ENCODE data around the gene GNG7. TPM values are rescaled to one million over a fixed set of nuclear protein-coding genes. Genes with fewer than 3 reads are reported as not detected.

GNG7 gene
- total RNA-seq, 1 experiment from 2014 or later, result 9.6 TPM

GRCh38 chr19:2490659-2491058 lies 211.8 kb downstream of the GNG7 start (continued):
- TF ChIP-seq TP53 (CRISPR knock-in tag; IDR thresholded peaks at IDR 0.05) (no peak), ZNF281 (CRISPR knock-in tag; IDR thresholded peaks at IDR 0.05) (no peak), FOXP1 (CRISPR knock-in tag; IDR thresholded peaks at IDR 0.05; ENCODE audit: borderline replicate concordance) (no peak), ZNF512 (CRISPR knock-in tag; IDR thresholded peaks at IDR 0.05; ENCODE audit: borderline replicate concordance) (no peak)

DNA sequence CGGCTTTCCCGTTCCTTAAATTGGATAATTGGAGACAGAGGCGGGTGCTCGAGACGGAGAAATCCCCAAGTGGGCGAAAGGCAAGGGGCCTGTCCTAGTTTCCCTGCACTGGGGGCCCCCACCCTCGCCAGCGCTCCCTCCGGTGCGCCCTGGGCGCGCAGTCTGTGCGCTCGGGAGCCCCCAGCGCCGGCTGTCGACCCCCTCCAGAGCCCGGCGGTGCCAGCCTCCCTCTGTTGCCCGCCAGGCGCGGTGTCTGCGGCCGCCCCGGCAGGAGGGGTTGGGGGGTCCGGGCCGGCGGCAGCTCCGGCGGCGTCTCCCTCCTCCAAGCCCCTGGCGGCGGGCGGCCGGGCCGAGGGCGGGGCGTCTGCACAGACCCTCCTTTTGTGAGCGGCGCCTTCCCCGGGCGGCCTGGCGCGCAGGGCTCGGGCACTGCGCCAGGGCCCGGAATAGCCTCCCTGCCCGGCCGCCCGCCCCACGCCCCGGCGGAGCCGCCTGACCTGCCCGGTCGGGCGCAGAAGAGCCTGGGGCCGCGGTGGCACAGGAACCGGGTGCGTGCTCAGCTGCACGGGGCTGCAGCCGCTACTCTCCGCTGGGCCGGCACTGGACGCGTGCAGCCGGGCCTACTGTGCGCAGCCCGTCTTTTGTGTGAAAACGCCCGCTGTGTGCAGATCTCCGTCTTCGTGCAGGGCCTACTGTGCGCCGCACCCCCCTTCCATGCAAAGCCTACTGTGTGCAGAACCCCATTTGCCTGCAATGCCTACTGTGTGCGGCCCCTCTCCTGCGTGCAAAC lies 213.4 kb downstream of the GNG7 start:
- Mint-ChIP-seq H3K36me3 (no peaks in the 10 kb centered on the region), H3K4me3 (peak overlapping the region; percentile 69), H3K4me1 (peaks cover 11% of the 10 kb centered on the region; the same call in 1 of the 2 replicates), H3K27ac (no peak overlapping the region), H3K9me3 (peaks cover under 1% of the 10 kb centered on the region; the same call in 1 of the 2 replicates), H3K27me3 (ENCODE audit: low read depth) (peaks cover 69% of the 10 kb centered on the region)
- CTCF ChIA-PET, result interaction anchor here (0.6 to 2.3 kb wide), 5 partner anchors 9 to 148 kb away, joined by 3 to 12 read pairs (median 3); no protein-coding TSS in a partner anchor
- TF ChIP-seq ZNF138 (CRISPR knock-in tag; conservative IDR thresholded peaks at IDR 0.05) (no peak), IRF2 (CRISPR knock-in tag; IDR thresholded peaks at IDR 0.05; ENCODE audit: borderline replicate concordance, low read depth) (no peak), ZNF121 (CRISPR knock-in tag; IDR thresholded peaks at IDR 0.05) (peak; percentile 72; the same call in 1 of the 2 replicates), ESRRA (CRISPR knock-in tag; IDR thresholded peaks at IDR 0.05; ENCODE audit: borderline replicate concordance) (no peak), NFATC4 (CRISPR knock-in tag; IDR thresholded peaks at IDR 0.05) (no peak)
- TF ChIP-seq, protein P1, sequence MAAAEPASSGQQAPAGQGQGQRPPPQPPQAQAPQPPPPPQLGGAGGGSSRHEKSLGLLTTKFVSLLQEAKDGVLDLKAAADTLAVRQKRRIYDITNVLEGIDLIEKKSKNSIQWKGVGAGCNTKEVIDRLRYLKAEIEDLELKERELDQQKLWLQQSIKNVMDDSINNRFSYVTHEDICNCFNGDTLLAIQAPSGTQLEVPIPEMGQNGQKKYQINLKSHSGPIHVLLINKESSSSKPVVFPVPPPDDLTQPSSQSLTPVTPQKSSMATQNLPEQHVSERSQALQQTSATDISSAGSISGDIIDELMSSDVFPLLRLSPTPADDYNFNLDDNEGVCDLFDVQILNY (CRISPR knock-in tag; IDR thresholded peaks at IDR 0.05), result no peak
- TF ChIP-seq, protein P2, sequence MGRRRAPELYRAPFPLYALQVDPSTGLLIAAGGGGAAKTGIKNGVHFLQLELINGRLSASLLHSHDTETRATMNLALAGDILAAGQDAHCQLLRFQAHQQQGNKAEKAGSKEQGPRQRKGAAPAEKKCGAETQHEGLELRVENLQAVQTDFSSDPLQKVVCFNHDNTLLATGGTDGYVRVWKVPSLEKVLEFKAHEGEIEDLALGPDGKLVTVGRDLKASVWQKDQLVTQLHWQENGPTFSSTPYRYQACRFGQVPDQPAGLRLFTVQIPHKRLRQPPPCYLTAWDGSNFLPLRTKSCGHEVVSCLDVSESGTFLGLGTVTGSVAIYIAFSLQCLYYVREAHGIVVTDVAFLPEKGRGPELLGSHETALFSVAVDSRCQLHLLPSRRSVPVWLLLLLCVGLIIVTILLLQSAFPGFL (CRISPR knock-in tag; IDR thresholded peaks at IDR 0.05; ENCODE audit: borderline replicate concordance), result no peak
- ATAC-seq, result peak; percentile 79
- POLR2A ChIA-PET, result interaction anchor here (0.7 to 2.0 kb wide), 2 partner anchors 11 to 139 kb away, joined by 3 to 5 read pairs; no protein-coding TSS in a partner anchor
- DNase-seq (ENCODE audit: low spot score), result peak; percentile 66

- ATAC-seq (no peak), DNase-seq (ENCODE audit: low spot score) (no peak)
- peak overlapping the region; percentile 52 for H3K4me3 Mint-ChIP-seq
- POLR2A ChIA-PET, result interaction anchor here (1.2 to 2.0 kb wide), 2 partner anchors 11 to 12 kb away, joined by 3 to 5 read pairs; no protein-coding TSS in a partner anchor
- peaks cover 5% of the 10 kb centered on the region for H3K36me3 Mint-ChIP-seq
- peaks cover 7% of the 10 kb centered on the region for H3K9me3 Mint-ChIP-seq
- peaks cover 66% of the 10 kb centered on the region for H3K27me3 Mint-ChIP-seq (ENCODE audit: low read depth)
- no peak overlapping the region for H3K27ac Mint-ChIP-seq
- CTCF ChIA-PET, result interaction anchor here (0.6 to 2.3 kb wide), 6 partner anchors 9 to 149 kb away, joined by 3 to 12 read pairs (median 4); partner anchors contain the start of gene GADD45B
- peaks cover 11% of the 10 kb centered on the region; the same call in 1 of the 2 replicates for H3K4me1 Mint-ChIP-seq
- TF ChIP-seq PRRX2 (CRISPR knock-in tag; IDR thresholded peaks at IDR 0.05), result no peak
- TF ChIP-seq EMX1 (CRISPR knock-in tag; IDR thresholded peaks at IDR 0.05), result no peak
- TF ChIP-seq, protein P3, sequence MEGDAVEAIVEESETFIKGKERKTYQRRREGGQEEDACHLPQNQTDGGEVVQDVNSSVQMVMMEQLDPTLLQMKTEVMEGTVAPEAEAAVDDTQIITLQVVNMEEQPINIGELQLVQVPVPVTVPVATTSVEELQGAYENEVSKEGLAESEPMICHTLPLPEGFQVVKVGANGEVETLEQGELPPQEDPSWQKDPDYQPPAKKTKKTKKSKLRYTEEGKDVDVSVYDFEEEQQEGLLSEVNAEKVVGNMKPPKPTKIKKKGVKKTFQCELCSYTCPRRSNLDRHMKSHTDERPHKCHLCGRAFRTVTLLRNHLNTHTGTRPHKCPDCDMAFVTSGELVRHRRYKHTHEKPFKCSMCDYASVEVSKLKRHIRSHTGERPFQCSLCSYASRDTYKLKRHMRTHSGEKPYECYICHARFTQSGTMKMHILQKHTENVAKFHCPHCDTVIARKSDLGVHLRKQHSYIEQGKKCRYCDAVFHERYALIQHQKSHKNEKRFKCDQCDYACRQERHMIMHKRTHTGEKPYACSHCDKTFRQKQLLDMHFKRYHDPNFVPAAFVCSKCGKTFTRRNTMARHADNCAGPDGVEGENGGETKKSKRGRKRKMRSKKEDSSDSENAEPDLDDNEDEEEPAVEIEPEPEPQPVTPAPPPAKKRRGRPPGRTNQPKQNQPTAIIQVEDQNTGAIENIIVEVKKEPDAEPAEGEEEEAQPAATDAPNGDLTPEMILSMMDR (IDR thresholded peaks at IDR 0.05), result no peak
- no peak for TF ChIP-seq TEAD4 (CRISPR knock-in tag; IDR thresholded peaks at IDR 0.05)
- TF ChIP-seq ZNF671 (CRISPR knock-in tag; IDR thresholded peaks at IDR 0.05), result no peak
- no peak for TF ChIP-seq FOXP1 (CRISPR knock-in tag; IDR thresholded peaks at IDR 0.05; ENCODE audit: borderline replicate concordance)
- no peak for TF ChIP-seq FOXJ3 (CRISPR knock-in tag; IDR thresholded peaks at IDR 0.05; ENCODE audit: borderline replicate concordance)
- TF ChIP-seq ATF3 (CRISPR knock-in tag; conservative IDR thresholded peaks at IDR 0.05), result no peak
- TF ChIP-seq, protein P4, sequence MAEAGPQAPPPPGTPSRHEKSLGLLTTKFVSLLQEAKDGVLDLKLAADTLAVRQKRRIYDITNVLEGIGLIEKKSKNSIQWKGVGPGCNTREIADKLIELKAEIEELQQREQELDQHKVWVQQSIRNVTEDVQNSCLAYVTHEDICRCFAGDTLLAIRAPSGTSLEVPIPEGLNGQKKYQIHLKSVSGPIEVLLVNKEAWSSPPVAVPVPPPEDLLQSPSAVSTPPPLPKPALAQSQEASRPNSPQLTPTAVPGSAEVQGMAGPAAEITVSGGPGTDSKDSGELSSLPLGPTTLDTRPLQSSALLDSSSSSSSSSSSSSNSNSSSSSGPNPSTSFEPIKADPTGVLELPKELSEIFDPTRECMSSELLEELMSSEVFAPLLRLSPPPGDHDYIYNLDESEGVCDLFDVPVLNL (CRISPR knock-in tag; IDR thresholded peaks at IDR 0.05; ENCODE audit: borderline replicate concordance, low read depth), result no peak
- no peak for TF ChIP-seq SP1 (CRISPR knock-in tag; conservative IDR thresholded peaks at IDR 0.05)
These were observed 214.0 kb downstream of the GNG7 start for GRCh38 chr19:2488405-2488941.

All from WTC11 (cell line).